Diencephalon (tissue), 1 donor: ENCODE data around the gene UBE2QL1. TPM values are rescaled to one million over a fixed set of nuclear protein-coding genes. Genes with fewer than 3 reads are reported as not detected.

Experiments used
- total RNA-seq: library from RNA; depleted of rRNA; stranded (reverse); fragments of >200 nt; gene quantifications from one replicate; pipeline ENCODE4 v1.2.3, GENCODE V29; 2014

The UBE2QL1 gene, protein sequence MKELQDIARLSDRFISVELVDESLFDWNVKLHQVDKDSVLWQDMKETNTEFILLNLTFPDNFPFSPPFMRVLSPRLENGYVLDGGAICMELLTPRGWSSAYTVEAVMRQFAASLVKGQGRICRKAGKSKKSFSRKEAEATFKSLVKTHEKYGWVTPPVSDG
- total RNA-seq = 22.8 TPM

GRCh38 chr5:6448622-6449464, at the start of gene UBE2QL1:
Gene UBE2QL1, plus strand, starts transcription at chr5:6448859. Its CDS starts 35 bp downstream, at chr5:6448894.

Other genes starting within 250 kb of the UBE2QL1 start
- gene MED10, start 70.3 kb upstream of the UBE2QL1 start, total RNA-seq = 17.8 TPM
- gene NSUN2, start 184.2 kb downstream of the UBE2QL1 start, total RNA-seq = 39.4 TPM
- 56.7 TPM for gene SRD5A1, start 184.6 kb downstream of the UBE2QL1 start, total RNA-seq